Neural cell (in vitro differentiated cells): ENCODE results near the gene TECPR2. TPM values are rescaled to one million over a fixed set of nuclear protein-coding genes. Genes with fewer than 3 reads are reported as not detected.

ENCODE experiments used
- H2AFZ ChIP-seq: fragments of 200-600, 300-800 bp; sonication (generic), shearing (Covaris generic); 2 replicates; pipeline ENCODE4 v1.6.0; 2014; ENCODE audit warnings: low read depth, mild to moderate bottlenecking, antibody characterized with exemption, low read length, moderate library complexity
- H3F3A ChIP-seq: fragments of 200-600 bp; shearing (Covaris generic); 2 replicates; pipeline ENCODE4 v1.6.1; 2016; ENCODE audit warnings: mild to moderate bottlenecking, moderate library complexity, mixed read lengths, antibody characterized with exemption, low read length; ENCODE audit not compliant: insufficient read depth, poor library complexity, severe bottlenecking
- H3K27ac ChIP-seq: fragments of 200-600, 300-800 bp; sonication (generic), shearing (Covaris generic); 2 replicates; pipeline ENCODE4 v1.5.1; 2014; ENCODE audit warnings: mild to moderate bottlenecking, low read length, moderate library complexity
- H3K27me3 ChIP-seq: fragments of 300-800, 200-600 bp; sonication (generic), shearing (Covaris generic); 2 replicates; pipeline ENCODE4 v1.6.0; 2014; ENCODE audit warnings: mild to moderate bottlenecking, low read depth, low read length, moderate library complexity; ENCODE audit not compliant: insufficient read depth
- H3K36me3 ChIP-seq: fragments of 300-800, 200-600 bp; sonication (generic), shearing (Covaris generic); 2 replicates; pipeline ENCODE4 v1.5.1; 2014; ENCODE audit warnings: mild to moderate bottlenecking, antibody characterized with exemption, low read length, moderate library complexity; ENCODE audit not compliant: insufficient read depth
- H3K4me2 ChIP-seq: fragments of 300-800, 200-600 bp; sonication (generic), shearing (Covaris generic); 2 replicates; pipeline ENCODE4 v1.6.0; 2014; ENCODE audit warnings: mild to moderate bottlenecking, low read length
- H3K4me3 ChIP-seq: fragments of 300-800, 200-600 bp; sonication (generic), shearing (Covaris generic); 2 replicates; pipeline ENCODE4 v1.5.1; 2014; ENCODE audit warnings: mild to moderate bottlenecking, low read length, moderate library complexity
- H3K79me2 ChIP-seq: fragments of 200-600 bp; shearing (Covaris generic); replicated peaks from 2 replicates; pipeline ENCODE4 v1.6.0; 2014; ENCODE audit warnings: mild to moderate bottlenecking, low read length, moderate library complexity; ENCODE audit not compliant: insufficient read depth
- H3K9ac ChIP-seq: fragments of 300-800, 200-600 bp; sonication (generic), shearing (Covaris generic); 2 replicates; pipeline ENCODE4 v1.6.1; 2016; ENCODE audit warnings: mild to moderate bottlenecking, low read length, mixed read lengths
- H3K9me2 ChIP-seq: fragments of 200-600 bp; shearing (Covaris generic); 2 replicates; pipeline ENCODE4 v1.6.1; 2016; ENCODE audit warnings: mild to moderate bottlenecking, low read length, mixed read lengths; ENCODE audit not compliant: insufficient read depth
- H3K9me3 ChIP-seq: fragments of 200-600, 300-800 bp; sonication (generic), shearing (Covaris generic); 2 replicates; pipeline ENCODE4 v1.6.1; 2016; ENCODE audit warnings: mild to moderate bottlenecking, mixed run types, low read length, moderate library complexity, mixed read lengths
- H4K20me1 ChIP-seq: fragments of 200-600 bp; shearing (Covaris generic); 2 replicates; pipeline ENCODE4 v1.6.1; 2016; ENCODE audit warnings: mild to moderate bottlenecking, mixed run types; ENCODE audit not compliant: insufficient read depth
- CTCF ChIP-seq: fragments of 450-650 bp; IDR thresholded peaks from 2 replicates; pipeline ENCODE4 v1.5.1; 2014; ENCODE audit warnings: antibody characterized with exemption, mild to moderate bottlenecking, moderate library complexity; ENCODE audit not compliant: poor library complexity, severe bottlenecking
- EP300 ChIP-seq: fragments of 450-650 bp; conservative IDR thresholded peaks from 2 replicates; pipeline ENCODE4 v1.6.1; 2014; ENCODE audit warnings: antibody characterized with exemption, mild to moderate bottlenecking, moderate library complexity; ENCODE audit not compliant: poor library complexity, severe bottlenecking
- EZH2 ChIP-seq: fragments of 200-600, 300-800 bp; shearing (Covaris generic), sonication (generic); IDR thresholded peaks from 2 replicates; pipeline ENCODE4 v1.6.1; 2014; ENCODE audit warnings: antibody characterized with exemption, low read length, borderline replicate concordance, mild to moderate bottlenecking; ENCODE audit not compliant: insufficient read depth, poor library complexity, severe bottlenecking
- MXI1 ChIP-seq: fragments of 450-650 bp; conservative IDR thresholded peaks from 2 replicates; pipeline ENCODE4 v1.6.1; 2014; ENCODE audit warnings: antibody characterized with exemption, mild to moderate bottlenecking; ENCODE audit not compliant: poor library complexity, severe bottlenecking
- POLR2AphosphoS5 ChIP-seq: IDR thresholded peaks from 2 replicates; pipeline ENCODE4 v1.6.1; 2012
- RAD21 ChIP-seq: fragments of 450-650 bp; conservative IDR thresholded peaks from 2 replicates; pipeline ENCODE4 v1.6.1; 2014; ENCODE audit warnings: antibody characterized with exemption, mild to moderate bottlenecking, moderate library complexity
- REST ChIP-seq: IDR thresholded peaks from 2 replicates; pipeline ENCODE4 v1.6.1; 2012; ENCODE audit warnings: borderline replicate concordance
- SMC3 ChIP-seq: fragments of 450-650 bp; conservative IDR thresholded peaks from 2 replicates; pipeline ENCODE4 v1.6.1; 2014; ENCODE audit warnings: antibody characterized with exemption, mild to moderate bottlenecking, moderate library complexity; ENCODE audit not compliant: poor library complexity
- TAF1 ChIP-seq: IDR thresholded peaks from 2 replicates; pipeline ENCODE4 v1.6.1; 2012; ENCODE audit warnings: low read depth
- polyA plus RNA-seq: library from polyadenylated mRNA; depleted of rRNA; stranded (reverse); fragments of >200 nt; gene quantifications from 2 replicates; pipeline ENCODE4 v1.2.3, GENCODE V29; 2014

TECPR2 gene
- polyA plus RNA-seq, 1 donor from 2014 or later = 7.0 TPM

GRCh38 chr14:102387086-102387485, 24.3 kb downstream of the TECPR2 start:
- no peak overlapping the region for H3K4me2 ChIP-seq
- H3K36me3 ChIP-seq = peaks cover 5% of the 10 kb centered on the region
- no peak overlapping the region for H3K4me3 ChIP-seq
- no peak overlapping the region for H3K9ac ChIP-seq
- H3K79me2 ChIP-seq = no peaks in the 10 kb centered on the region
- no peak overlapping the region for H3K27ac ChIP-seq
- no peaks in the 10 kb centered on the region for H4K20me1 ChIP-seq
- no peaks in the 10 kb centered on the region for H3K9me2 ChIP-seq
- H2AFZ ChIP-seq = no peak overlapping the region
- no peaks in the 10 kb centered on the region for H3K9me3 ChIP-seq
- H3F3A ChIP-seq = no peaks in the 10 kb centered on the region
- TF ChIP-seq REST = no peak
- no peak for TF ChIP-seq SMC3
- TF ChIP-seq CTCF = no peak
- no peak for TF ChIP-seq MXI1
- no peak for TF ChIP-seq EZH2
- TF ChIP-seq EP300 = no peak
- no peaks in the 10 kb centered on the region for H3K27me3 ChIP-seq

GRCh38 chr14:102389246-102389645, 26.5 kb downstream of the TECPR2 start:
- TF ChIP-seq SMC3 (no peak), RAD21 (no peak), MXI1 (no peak), REST (no peak), POLR2AphosphoS5 (no peak), CTCF (no peak), EP300 (no peak), TAF1 (no peak), EZH2 (no peak)

More at GRCh38 chr14:102389246-102389645, 26.5 kb downstream of the TECPR2 start:
- no peaks in the 10 kb centered on the region for H3F3A ChIP-seq
- no peak overlapping the region for H3K4me3 ChIP-seq
- H4K20me1 ChIP-seq = no peaks in the 10 kb centered on the region
- no peak overlapping the region for H2AFZ ChIP-seq
- no peak overlapping the region for H3K4me2 ChIP-seq
- H3K27ac ChIP-seq = no peak overlapping the region
- no peaks in the 10 kb centered on the region for H3K79me2 ChIP-seq
- H3K9me3 ChIP-seq = no peaks in the 10 kb centered on the region
- peaks cover 5% of the 10 kb centered on the region for H3K36me3 ChIP-seq
- H3K9me2 ChIP-seq = no peaks in the 10 kb centered on the region
- no peaks in the 10 kb centered on the region for H3K27me3 ChIP-seq
- no peak overlapping the region for H3K9ac ChIP-seq
